ENCODE results near the gene KRT83.
"Not testable (repeated sequence)": the region's sequence is repeated elsewhere in the genome, so short reads cannot be mapped to it uniquely, and the experiment has no call there.

The KRT83 gene

GRCh38 chr12:52331039-52331438 is 9.8 kb upstream of the KRT83 start:
- no peak for DNase-seq

GRCh38 chr12:52327830-52328500 is 6.8 kb upstream of the KRT83 start:
- DNase-seq, result no peak

DNA sequence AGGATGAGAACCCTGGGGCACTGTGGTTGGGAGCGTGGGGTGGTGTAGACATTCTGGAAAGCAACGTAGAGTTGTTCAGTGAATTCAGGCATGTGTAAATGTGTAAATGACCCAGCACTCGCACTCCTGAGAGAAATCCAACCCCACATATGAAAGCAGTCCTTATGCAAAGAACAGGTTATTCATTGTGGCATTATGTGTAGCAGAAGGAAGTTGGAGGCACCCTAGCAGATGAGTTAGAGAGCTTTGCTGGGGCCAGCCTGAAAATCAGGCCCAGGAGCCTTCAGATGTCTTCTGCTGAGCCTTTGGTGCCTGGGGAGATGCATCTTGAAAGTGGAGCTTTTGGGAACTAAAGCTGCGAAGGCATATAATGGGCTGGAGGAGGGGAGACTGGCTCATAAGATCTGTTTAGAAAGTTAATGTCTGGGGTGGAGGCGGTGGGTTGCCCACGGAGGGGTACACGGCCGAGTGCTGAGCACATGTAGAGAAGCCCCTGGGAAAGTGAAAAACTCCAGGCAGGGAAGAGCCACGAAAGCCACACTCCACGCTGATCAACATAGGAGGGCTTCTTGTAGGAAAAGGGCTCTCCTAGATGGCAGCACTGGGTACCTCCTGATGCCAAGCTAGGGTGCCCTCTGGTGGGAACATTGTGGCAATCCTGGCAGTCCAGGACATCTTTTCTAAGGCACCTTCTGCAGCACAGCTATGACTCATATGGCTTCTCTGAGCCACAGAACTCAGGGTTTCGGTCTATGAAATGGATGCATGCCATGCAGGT is 6.0 kb upstream of the KRT83 start:
- no peak for DNase-seq

GRCh38 chr12:52324153-52324444 is 2.9 kb upstream of the KRT83 start:
- DNase-seq, result no peak

- DNase-seq, result no peak
Measured at GRCh38 chr12:52323416-52324152, 2.4 kb upstream of the KRT83 start.

DNA sequence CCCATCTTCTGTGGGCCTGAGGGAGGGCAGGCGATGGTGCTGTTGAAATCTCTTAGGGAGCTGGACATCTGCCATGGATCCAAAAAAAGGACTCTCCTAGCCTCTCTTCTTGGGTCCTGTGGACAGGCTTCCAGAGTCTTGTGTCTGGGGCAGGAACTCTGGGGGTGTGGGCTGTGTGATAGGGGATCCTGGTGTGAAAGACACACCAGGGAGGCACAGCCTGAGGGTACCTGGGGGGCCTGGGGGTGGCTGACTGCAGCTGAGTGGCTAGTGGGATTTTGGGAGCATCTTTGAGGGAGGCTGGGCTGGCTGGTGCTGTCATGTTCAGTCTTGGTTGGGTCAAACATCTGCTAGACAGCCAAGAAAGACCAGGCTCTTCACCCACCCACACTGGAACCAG is 1.8 kb upstream of the KRT83 start:
- no peak for DNase-seq

DNA sequence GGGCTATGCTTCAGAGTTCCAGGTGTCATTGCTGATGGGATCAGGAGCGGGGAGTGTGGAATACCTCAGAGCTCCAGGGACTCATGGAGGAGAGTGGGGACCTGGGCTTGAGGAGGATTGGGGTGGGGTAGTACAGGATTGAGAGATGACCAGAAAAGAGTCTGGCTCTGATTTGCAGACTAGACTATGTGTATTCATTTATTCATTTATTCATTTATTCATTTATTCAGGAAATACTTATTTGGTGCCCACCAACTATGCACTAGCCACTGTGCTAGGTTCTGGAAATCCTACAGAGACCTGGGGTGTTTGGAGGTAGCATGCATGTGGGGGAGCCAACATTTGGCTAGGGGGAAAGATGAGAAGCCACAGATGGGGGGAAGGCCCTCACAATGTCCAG is 871 bp upstream of the KRT83 start:
- DNase-seq, result no peak

DNA sequence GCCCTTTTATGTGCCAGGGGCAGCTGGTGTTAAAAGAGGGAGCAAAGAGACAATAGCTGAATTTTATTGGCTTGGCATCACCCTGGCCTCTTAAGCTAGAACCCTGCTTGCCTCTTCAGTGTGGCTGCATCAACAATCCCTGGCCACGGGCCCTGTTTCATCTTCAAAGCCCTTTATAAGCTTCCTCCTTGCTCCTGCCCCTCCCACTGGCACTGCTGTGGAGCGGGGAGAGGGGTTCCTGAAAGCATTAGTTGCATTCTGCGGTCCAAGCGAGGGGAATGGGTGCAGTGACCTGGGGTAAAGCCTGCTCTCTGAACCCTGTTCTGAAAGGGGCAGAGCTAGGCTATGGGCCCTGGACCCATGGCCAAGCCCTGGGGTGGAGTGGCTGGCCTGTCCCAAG is 220 bp upstream of the KRT83 start:
- DNase-seq, result no peak

DNA sequence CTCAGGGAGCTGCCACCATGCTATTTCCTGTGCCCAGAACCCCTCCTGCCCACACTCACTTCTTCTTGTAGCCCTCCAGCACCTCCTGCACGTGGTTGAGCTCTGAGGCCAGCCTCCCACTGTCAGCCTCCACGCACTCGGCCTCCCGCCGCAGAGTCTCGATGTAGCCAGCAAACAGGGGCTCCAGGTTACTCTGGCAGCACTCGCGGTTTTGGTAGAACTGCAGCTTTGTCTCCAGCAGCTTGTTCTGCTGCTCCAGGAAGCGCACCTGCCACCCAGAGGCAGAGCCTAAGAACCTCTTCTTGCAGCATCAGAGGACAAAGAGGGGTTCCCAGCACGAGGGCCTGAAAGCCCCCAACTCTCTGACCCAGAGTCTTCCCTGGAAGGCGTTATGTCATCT is 2.1 kb downstream of the KRT83 start:
- no peak for DNase-seq

DNA sequence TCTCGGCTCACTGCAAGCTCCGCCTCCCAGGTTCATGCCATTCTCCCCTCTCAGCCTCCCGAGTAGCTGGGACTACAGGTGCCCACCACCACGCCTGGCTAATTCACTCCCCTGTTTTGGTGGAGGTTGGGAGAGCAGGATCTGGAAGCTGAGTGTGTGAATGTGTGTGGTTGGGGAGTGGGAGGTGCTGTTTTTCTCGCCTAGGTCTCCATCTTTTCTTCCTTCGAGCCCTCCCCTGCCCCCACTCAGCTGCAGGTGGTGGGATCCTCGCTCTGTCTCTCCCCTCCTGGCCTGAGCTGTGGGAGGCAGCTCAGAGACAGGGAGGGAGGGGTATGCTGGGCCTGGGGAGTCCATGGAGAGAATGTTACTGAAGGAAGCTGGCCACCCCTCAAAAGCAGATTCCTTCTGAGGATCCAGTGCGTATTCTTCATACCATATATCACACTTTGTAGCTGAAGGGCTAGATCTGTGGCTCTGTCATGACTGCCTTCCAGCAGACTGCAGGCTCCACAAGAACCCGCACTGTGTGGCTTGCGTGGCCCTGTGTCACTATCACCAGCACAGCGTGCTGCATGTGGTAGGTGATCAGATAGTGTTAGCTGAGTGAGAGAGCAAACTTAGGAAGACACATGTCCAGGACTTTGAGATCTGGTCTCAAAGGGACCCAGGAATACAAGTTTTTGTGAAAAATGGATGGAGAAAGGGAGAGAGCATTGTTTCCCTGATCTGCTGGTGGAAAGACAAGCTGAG is 2.8 kb downstream of the KRT83 start:
- DNase-seq, result no peak

DNA sequence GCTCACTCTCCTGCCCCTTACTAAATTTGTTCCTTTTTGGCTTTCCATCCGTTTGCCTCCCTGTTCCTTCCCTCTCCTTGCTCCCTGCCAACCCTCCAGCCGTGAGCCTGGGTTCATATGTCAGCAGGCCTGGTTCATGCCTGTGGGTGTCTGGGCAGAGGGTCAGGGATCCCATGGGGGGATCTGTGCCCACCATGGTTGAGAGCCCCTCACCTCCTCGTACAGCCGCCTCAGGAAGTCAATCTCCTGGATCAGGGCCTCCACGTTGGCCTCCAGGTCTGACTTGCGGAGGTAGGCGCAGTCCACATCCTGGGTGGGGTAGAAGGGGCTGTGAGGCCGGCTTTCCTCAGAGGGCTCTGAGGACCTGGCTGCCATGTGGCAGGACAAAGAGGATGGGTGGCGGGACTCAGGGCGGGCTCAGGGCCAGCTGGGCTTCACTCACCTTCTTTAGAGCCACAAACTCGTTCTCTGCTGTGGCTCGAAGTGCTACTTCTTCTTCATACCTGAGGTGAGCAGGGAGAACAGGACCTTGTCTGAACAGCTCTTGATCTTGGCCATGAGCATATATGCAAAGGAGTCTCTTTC is 3.6 kb downstream of the KRT83 start:
- no peak for DNase-seq

- no peak for DNase-seq
Measured at GRCh38 chr12:52316701-52317100, 4.5 kb downstream of the KRT83 start.

GRCh38 chr12:52316290-52316689 is 4.9 kb downstream of the KRT83 start:
- no peak for DNase-seq

DNA sequence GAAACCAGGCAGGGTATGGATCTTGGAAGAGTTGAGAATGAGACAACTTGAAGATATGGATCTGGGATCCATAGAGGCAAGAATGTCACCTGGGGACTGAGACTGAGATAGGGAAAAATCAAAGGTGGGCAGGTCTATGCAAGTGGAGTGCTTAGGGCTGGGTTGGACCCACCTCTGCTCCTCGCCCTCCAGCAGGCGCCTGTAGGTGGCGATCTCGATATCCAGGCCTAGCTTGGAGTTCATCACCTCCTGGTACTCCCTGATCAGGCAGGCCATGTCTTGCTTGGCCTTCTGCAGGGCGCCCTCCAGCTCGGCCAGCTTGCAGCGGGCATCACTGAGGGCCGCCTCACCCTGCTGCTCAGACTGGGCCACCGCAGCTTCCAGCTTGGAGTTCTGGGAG is 5.5 kb downstream of the KRT83 start:
- not testable (repeated sequence) for DNase-seq

DNA sequence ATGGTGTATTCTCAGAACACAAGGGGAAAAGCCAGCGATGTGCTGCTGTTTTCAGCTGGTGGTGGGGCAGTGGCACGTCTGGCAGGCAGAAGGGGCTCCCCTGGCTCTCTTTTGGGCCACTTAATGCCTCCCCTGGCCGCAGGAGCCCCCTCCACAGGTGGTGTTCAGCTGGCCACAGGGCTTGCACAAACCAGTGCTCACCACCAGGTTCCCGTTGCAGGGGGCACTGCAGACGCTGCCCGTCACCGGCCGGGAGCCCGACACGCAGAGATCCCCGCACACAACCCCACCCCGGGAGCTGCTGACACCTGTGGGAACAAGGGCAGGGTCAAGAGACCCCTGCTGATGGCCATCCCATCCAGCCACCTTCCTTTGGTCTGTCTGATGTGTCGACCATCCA is 6.7 kb downstream of the KRT83 start:
- no peak for DNase-seq

DNA sequence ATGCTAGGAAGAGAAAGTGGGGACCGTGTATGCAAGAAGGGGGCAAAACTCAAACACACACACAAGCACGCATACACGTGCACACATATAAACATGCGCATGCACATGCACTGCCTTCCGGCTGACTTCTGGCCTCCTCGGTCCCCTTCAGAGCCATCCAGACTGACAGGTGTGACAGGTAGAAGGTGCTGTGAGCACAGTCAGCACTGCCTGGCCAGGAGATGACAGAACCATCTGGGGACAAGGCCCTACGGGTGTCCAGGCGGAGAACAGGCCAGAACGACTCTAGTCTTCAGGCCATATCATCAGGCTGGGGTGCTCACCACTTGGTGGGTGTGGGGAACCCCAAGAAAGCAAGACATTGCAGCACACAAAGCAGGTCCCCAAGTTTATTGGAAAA is 7.3 kb downstream of the KRT83 start:
- DNase-seq, result no peak

GRCh38 chr12:52313461-52313860 is 7.7 kb downstream of the KRT83 start:
- DNase-seq, result no peak

GRCh38 chr12:52312086-52312485 is 9.1 kb downstream of the KRT83 start:
- DNase-seq, result no peak

DNA sequence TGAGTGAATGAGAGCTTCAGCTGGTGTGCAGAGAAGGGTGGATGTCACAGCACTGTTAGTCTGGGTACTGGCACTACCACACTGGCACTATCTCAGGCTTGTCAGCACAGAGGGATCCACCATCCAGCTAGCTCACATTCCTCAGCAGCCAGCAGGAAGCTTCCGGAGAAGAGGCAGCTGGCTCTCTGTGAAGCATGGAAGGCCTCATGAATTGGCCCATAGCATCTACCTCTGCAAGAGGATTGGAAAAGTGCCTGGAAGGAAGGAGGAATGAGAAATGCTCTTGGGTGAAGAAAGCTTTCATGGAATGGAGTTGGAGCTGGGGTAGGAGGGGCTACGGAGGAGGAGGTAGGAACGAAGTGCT is 9.9 kb downstream of the KRT83 start:
- no peak for DNase-seq

GRCh38 chr12:52310622-52311284 is 10.4 kb downstream of the KRT83 start:
- no peak for DNase-seq

DNA sequence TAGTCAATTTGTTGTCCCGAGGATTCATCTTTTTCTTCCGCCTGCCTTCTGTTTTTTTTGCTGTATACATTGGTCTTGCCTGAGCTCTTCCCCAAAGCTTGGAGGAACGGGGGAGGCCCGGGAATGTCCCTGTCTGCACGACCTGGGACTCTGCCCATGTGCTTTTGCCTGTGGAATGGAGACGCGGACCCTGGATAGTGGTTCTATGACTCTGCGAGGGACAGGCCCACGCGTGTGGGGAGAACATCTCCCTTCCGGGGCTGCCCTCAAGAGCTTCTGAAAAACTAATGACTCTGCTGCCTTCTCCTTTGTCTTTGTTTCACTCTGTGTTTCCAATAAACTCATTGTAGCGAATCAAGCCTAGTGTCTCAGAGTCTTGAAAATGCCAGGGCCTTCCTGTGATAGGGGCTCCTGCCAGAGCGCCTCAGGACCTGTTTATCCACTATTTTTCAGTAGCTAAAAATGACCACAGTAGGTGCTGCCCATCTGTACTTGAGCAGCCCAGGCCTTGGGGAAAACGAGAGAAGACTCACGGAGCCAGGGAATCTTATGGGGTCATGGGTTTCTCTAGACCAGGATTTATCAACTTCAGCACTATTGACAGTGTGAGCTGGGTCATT is 12.3 kb downstream of the KRT83 start:
- DNase-seq, result no peak
